Astrocyte (in vitro differentiated cells and primary cell): ENCODE results near the gene PLAAT1. TPM values are rescaled to one million over a fixed set of nuclear protein-coding genes. Genes with fewer than 3 reads are reported as not detected.

ENCODE experiments used
- DNase-seq: peaks from one replicate; pipeline ENCODE4 v3.0.0-alpha.2; 2010; ENCODE audit warnings: low read depth
- FAIRE-seq: peaks from 2 replicates; lab custom pipeline; 2011; peaks lifted over from hg19 to GRCh38; lab: Jason Lieb, UNC
- H2AFZ ChIP-seq: 2 replicates; pipeline ENCODE4 v1.6.0; 2012; ENCODE audit warnings: low read depth, low read length, inconsistent platforms
- H3K27ac ChIP-seq: 2 replicates; pipeline ENCODE4 v1.5.1; 2011; ENCODE audit warnings: low read depth, low read length, inconsistent platforms
- H3K27me3 ChIP-seq: 2 replicates; pipeline ENCODE4 v1.6.0; 2011; ENCODE audit warnings: low read length, inconsistent platforms; ENCODE audit not compliant: insufficient read depth
- H3K36me3 ChIP-seq: 2 replicates; pipeline ENCODE4 v1.5.1; 2011; ENCODE audit warnings: low read length, inconsistent platforms; ENCODE audit not compliant: insufficient read depth
- H3K4me1 ChIP-seq: 2 replicates; pipeline ENCODE4 v1.5.1; 2011; ENCODE audit warnings: low read length, inconsistent platforms; ENCODE audit not compliant: insufficient read depth
- H3K4me2 ChIP-seq: 2 replicates; pipeline ENCODE4 v1.6.0; 2012; ENCODE audit warnings: low read length, inconsistent platforms
- H3K4me3 ChIP-seq: 2 replicates; pipeline ENCODE4 v1.5.1; 2011; ENCODE audit warnings: low read depth, mild to moderate bottlenecking, low read length, inconsistent platforms; ENCODE audit not compliant: insufficient read depth
- H3K79me2 ChIP-seq: 2 replicates; pipeline ENCODE4 v1.6.0; 2012; ENCODE audit warnings: mild to moderate bottlenecking, low read length, inconsistent platforms; ENCODE audit not compliant: insufficient read depth
- H3K9ac ChIP-seq: 2 replicates; pipeline ENCODE4 v1.6.0; 2012; ENCODE audit warnings: mild to moderate bottlenecking, low read length, inconsistent platforms
- H3K9me3 ChIP-seq: 2 replicates; pipeline ENCODE4 v1.5.1; 2012; ENCODE audit warnings: low read depth, mild to moderate bottlenecking, low read length, inconsistent platforms; ENCODE audit not compliant: insufficient read depth
- H4K20me1 ChIP-seq: 2 replicates; pipeline ENCODE4 v1.6.0; 2012; ENCODE audit warnings: low read length, inconsistent platforms; ENCODE audit not compliant: insufficient read depth
- H3K27ac Mint-ChIP-seq: one replicate; pipeline ENCODE4 v1.8.0; 2021; ENCODE audit warnings: mild to moderate bottlenecking, mixed read lengths; ENCODE audit not compliant: unreplicated experiment
- H3K27me3 Mint-ChIP-seq: one replicate; pipeline ENCODE4 v1.8.0; 2021; ENCODE audit warnings: low read depth, mixed read lengths; ENCODE audit not compliant: unreplicated experiment
- H3K36me3 Mint-ChIP-seq: one replicate; pipeline ENCODE4 v1.8.0; 2021; ENCODE audit warnings: low read depth, mixed read lengths; ENCODE audit not compliant: unreplicated experiment
- H3K4me1 Mint-ChIP-seq: one replicate; pipeline ENCODE4 v1.8.0; 2021; ENCODE audit warnings: low read depth, mixed read lengths; ENCODE audit not compliant: unreplicated experiment
- H3K4me3 Mint-ChIP-seq: one replicate; pipeline ENCODE4 v1.8.0; 2021; ENCODE audit warnings: mild to moderate bottlenecking, moderate library complexity, mixed read lengths; ENCODE audit not compliant: unreplicated experiment
- H3K9me3 Mint-ChIP-seq: one replicate; pipeline ENCODE4 v1.8.0; 2021; ENCODE audit warnings: mild to moderate bottlenecking, mixed read lengths; ENCODE audit not compliant: unreplicated experiment
- CTCF ChIP-seq: IDR thresholded peaks from 2 replicates; pipeline ENCODE4 v1.5.1; 2011; ENCODE audit warnings: low read depth, mild to moderate bottlenecking, inconsistent platforms, low read length, moderate library complexity; ENCODE audit not compliant: insufficient read depth
- EZH2 ChIP-seq: IDR thresholded peaks from 2 replicates; pipeline ENCODE4 v1.6.1; 2012; ENCODE audit warnings: mild to moderate bottlenecking, low read length, inconsistent platforms; ENCODE audit not compliant: insufficient read depth
- total RNA-seq: library from RNA; stranded (reverse); gene quantifications from 2 replicates; pipeline ENCODE4 v1.2.1, GENCODE V29; 2021

The PLAAT1 gene
- total RNA-seq, 1 donor from 2014 or later = 3.9 TPM

GRCh38 chr3:193214445-193214844, 26.6 kb upstream of the PLAAT1 start:
- Mint-ChIP-seq H3K9me3 (peaks cover 2% of the 10 kb centered on the region), H3K4me3 (no peak overlapping the region), H3K4me1 (no peaks in the 10 kb centered on the region), H3K36me3 (no peaks in the 10 kb centered on the region), H3K27ac (no peak overlapping the region), H3K27me3 (no peaks in the 10 kb centered on the region)
- H3K36me3 ChIP-seq = no peaks in the 10 kb centered on the region
- no peak for FAIRE-seq
- no peak overlapping the region for H2AFZ ChIP-seq
- H3K4me3 ChIP-seq = no peak overlapping the region
- no peaks in the 10 kb centered on the region for H3K27me3 ChIP-seq
- no peaks in the 10 kb centered on the region for H4K20me1 ChIP-seq
- no peak for DNase-seq
- no peaks in the 10 kb centered on the region for H3K9me3 ChIP-seq
- H3K4me1 ChIP-seq = no peaks in the 10 kb centered on the region
- TF ChIP-seq CTCF (no peak), EZH2 (no peak)
- H3K27ac ChIP-seq = no peak overlapping the region
- no peak overlapping the region for H3K9ac ChIP-seq
- no peak overlapping the region for H3K4me2 ChIP-seq
- no peaks in the 10 kb centered on the region for H3K79me2 ChIP-seq

GRCh38 chr3:193225302-193226125, 15.5 kb upstream of the PLAAT1 start:
- H3K9me3 ChIP-seq = no peaks in the 10 kb centered on the region
- no peak for FAIRE-seq
- H4K20me1 ChIP-seq = no peaks in the 10 kb centered on the region
- no peak overlapping the region for H3K4me2 ChIP-seq
- H3K9ac ChIP-seq = no peak overlapping the region
- no peaks in the 10 kb centered on the region for H3K36me3 Mint-ChIP-seq
- no peaks in the 10 kb centered on the region for H3K4me1 Mint-ChIP-seq
- DNase-seq = no peak
- H3K4me3 ChIP-seq = no peak overlapping the region
- no peaks in the 10 kb centered on the region for H3K27me3 Mint-ChIP-seq
- no peak for TF ChIP-seq EZH2
- no peaks in the 10 kb centered on the region for H3K36me3 ChIP-seq
- H3K27ac ChIP-seq = no peak overlapping the region
- no peaks in the 10 kb centered on the region for H3K27me3 ChIP-seq
- no peaks in the 10 kb centered on the region for H3K9me3 Mint-ChIP-seq
- H3K27ac Mint-ChIP-seq = no peak overlapping the region
- no peak overlapping the region for H3K4me3 Mint-ChIP-seq
- H3K4me1 ChIP-seq = no peaks in the 10 kb centered on the region
- H2AFZ ChIP-seq = no peak overlapping the region
- no peaks in the 10 kb centered on the region for H3K79me2 ChIP-seq

- Mint-ChIP-seq H3K27me3 (no peaks in the 10 kb centered on the region), H3K27ac (no peak overlapping the region), H3K4me3 (no peak overlapping the region), H3K4me1 (no peaks in the 10 kb centered on the region), H3K9me3 (no peaks in the 10 kb centered on the region), H3K36me3 (no peaks in the 10 kb centered on the region)
- Histone ChIP-seq H3K36me3 (no peaks in the 10 kb centered on the region), H3K4me2 (no peak overlapping the region), H2AFZ (no peak overlapping the region), H3K79me2 (no peaks in the 10 kb centered on the region), H3K4me3 (no peak overlapping the region), H3K27ac (no peak overlapping the region), H3K4me1 (no peaks in the 10 kb centered on the region), H3K9ac (no peak overlapping the region), H4K20me1 (no peaks in the 10 kb centered on the region), H3K27me3 (no peaks in the 10 kb centered on the region), H3K9me3 (no peaks in the 10 kb centered on the region)
- no peak for DNase-seq
- TF ChIP-seq CTCF = no peak
- TF ChIP-seq EZH2 = no peak
- no peak for FAIRE-seq
Measured at GRCh38 chr3:193228206-193228605, 12.8 kb upstream of the PLAAT1 start.
